ENCODE measurements around the gene SLC8A3. TPM values are rescaled to one million over a fixed set of nuclear protein-coding genes. Genes with fewer than 3 reads are reported as not detected.

The SLC8A3 gene
- total RNA-seq, 1 donor from 2014 or later, result 0.06 TPM

GRCh38 chr14:70180718-70181117 is 8.0 kb downstream of the SLC8A3 start:
- DNase-seq (ENCODE audit: extremely low read depth, low read depth, low spot score), result no peak

- DNase-seq (ENCODE audit: extremely low read depth, low read depth, low spot score), result no peak
Observed at GRCh38 chr14:70177081-70177800, 11.5 kb downstream of the SLC8A3 start.

GRCh38 chr14:70173569-70173968 is 15.2 kb downstream of the SLC8A3 start:
- DNase-seq (ENCODE audit: extremely low read depth, low read depth, low spot score), result no peak

- no peak for DNase-seq (ENCODE audit: extremely low read depth, low read depth, low spot score)
Observed at GRCh38 chr14:70171726-70172125, 17.0 kb downstream of the SLC8A3 start.

- no peak for DNase-seq (ENCODE audit: extremely low read depth, low read depth, low spot score)
Observed at GRCh38 chr14:70170976-70171375, 17.8 kb downstream of the SLC8A3 start.

GRCh38 chr14:70168406-70168805 is 20.3 kb downstream of the SLC8A3 start:
- DNase-seq (ENCODE audit: extremely low read depth, low read depth, low spot score), result no peak

- DNase-seq (ENCODE audit: extremely low read depth, low read depth, low spot score), result no peak
Observed at GRCh38 chr14:70166530-70167203, 22.1 kb downstream of the SLC8A3 start.

GRCh38 chr14:70162358-70162757 is 26.4 kb downstream of the SLC8A3 start:
- DNase-seq (ENCODE audit: extremely low read depth, low read depth, low spot score), result no peak

GRCh38 chr14:70156592-70156991 is 32.2 kb downstream of the SLC8A3 start:
- DNase-seq (ENCODE audit: extremely low read depth, low read depth, low spot score), result no peak

- no peak for DNase-seq (ENCODE audit: extremely low read depth, low read depth, low spot score)
Observed at GRCh38 chr14:70152704-70153103, 36.0 kb downstream of the SLC8A3 start.

GRCh38 chr14:70152081-70152480 is 36.7 kb downstream of the SLC8A3 start:
- DNase-seq (ENCODE audit: extremely low read depth, low read depth, low spot score), result no peak

GRCh38 chr14:70149596-70150165 is 39.1 kb downstream of the SLC8A3 start:
- DNase-seq (ENCODE audit: extremely low read depth, low read depth, low spot score), result no peak

GRCh38 chr14:70148911-70149595 is 39.7 kb downstream of the SLC8A3 start:
- no peak for DNase-seq (ENCODE audit: extremely low read depth, low read depth, low spot score)

GRCh38 chr14:70148351-70148750 is 40.4 kb downstream of the SLC8A3 start:
- DNase-seq (ENCODE audit: extremely low read depth, low read depth, low spot score), result no peak

GRCh38 chr14:70144046-70144445 is 44.7 kb downstream of the SLC8A3 start:
- no peak for DNase-seq (ENCODE audit: extremely low read depth, low read depth, low spot score)

GRCh38 chr14:70143306-70143705 is 45.4 kb downstream of the SLC8A3 start:
- no peak for DNase-seq (ENCODE audit: extremely low read depth, low read depth, low spot score)

GRCh38 chr14:70140614-70141013 is 48.1 kb downstream of the SLC8A3 start:
- no peak for DNase-seq (ENCODE audit: extremely low read depth, low read depth, low spot score)

- DNase-seq (ENCODE audit: extremely low read depth, low read depth, low spot score), result no peak
Observed at GRCh38 chr14:70139384-70139783, 49.4 kb downstream of the SLC8A3 start.

- DNase-seq (ENCODE audit: extremely low read depth, low read depth, low spot score), result no peak
Observed at GRCh38 chr14:70137788-70138187, 51.0 kb downstream of the SLC8A3 start.

GRCh38 chr14:70133461-70133860 is 55.3 kb downstream of the SLC8A3 start:
- DNase-seq (ENCODE audit: extremely low read depth, low read depth, low spot score), result no peak

GRCh38 chr14:70130482-70130881 is 58.3 kb downstream of the SLC8A3 start:
- no peak for DNase-seq (ENCODE audit: extremely low read depth, low read depth, low spot score)
